ENCODE measurements around the gene SERTAD3. TPM values are rescaled to one million over a fixed set of nuclear protein-coding genes. Genes with fewer than 3 reads are reported as not detected.
A peak's percentile ranks its signal among the peaks of the same experiment; 100 is the strongest.
"Not testable (repeated sequence)": the region's sequence is repeated elsewhere in the genome, so short reads cannot be mapped to it uniquely, and the experiment has no call there.

SERTAD3 gene
- polyA plus RNA-seq, 1 donor: 47.9 TPM

DNA sequence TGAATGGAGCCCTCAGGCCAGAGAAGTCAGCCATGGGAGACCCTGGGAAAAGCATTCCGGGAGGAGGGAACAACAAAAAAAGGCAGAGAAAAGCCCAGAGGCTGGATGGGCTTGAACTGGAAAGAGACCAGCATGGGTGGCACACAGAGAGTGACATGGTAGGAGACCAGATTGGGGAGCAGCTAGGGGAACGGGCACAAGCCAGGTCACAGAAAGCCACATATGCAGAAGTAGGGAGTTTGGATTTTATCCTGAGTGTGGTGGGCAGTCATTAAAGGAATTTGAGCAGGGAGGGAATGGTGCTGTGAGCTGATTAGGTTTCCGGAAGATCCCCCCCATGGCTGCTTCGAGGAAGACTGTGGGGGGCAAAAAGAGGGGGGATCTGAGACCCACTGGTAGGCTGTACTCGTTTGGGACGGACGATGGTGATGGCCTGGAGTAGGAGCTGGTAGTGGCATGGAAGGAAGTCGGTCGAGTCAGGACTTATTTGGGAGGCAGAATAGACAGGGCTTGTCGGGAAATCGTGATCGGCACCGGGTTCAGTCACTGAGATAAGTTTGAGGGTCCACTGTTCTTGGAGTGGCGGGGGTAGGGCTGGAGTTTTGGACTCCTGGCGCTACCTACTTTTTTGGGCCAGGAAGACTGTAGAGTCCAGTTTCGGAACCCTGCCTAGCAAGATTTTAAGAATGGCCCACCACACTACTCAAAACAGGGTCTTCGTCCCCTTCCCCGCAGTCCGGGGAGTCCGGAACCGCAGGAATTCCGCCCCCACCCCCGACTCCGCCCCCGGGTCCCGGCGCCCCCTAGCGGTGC is 19.3 kb downstream of the SERTAD3 start:
- no peak for DNase-seq

DNA sequence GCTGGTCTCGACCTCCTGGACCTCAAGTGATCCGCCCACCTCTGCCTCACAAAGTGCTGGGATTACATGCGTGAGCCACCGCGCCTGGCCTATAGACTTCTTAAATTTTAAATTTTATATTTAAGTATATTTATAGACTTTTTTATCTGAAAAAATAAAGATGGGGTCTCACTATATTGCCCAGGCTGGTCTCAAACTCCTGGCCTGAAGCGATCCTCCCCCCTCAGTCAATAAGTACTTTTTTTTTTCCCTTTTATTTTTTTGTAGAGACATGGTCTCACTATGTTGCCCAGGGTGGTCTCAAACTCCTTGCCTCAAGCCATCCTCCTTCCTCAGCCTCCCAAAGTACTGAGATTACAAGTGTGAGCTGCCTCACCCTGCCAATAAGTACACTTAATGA is 20.2 kb downstream of the SERTAD3 start:
- no peak for DNase-seq

DNA sequence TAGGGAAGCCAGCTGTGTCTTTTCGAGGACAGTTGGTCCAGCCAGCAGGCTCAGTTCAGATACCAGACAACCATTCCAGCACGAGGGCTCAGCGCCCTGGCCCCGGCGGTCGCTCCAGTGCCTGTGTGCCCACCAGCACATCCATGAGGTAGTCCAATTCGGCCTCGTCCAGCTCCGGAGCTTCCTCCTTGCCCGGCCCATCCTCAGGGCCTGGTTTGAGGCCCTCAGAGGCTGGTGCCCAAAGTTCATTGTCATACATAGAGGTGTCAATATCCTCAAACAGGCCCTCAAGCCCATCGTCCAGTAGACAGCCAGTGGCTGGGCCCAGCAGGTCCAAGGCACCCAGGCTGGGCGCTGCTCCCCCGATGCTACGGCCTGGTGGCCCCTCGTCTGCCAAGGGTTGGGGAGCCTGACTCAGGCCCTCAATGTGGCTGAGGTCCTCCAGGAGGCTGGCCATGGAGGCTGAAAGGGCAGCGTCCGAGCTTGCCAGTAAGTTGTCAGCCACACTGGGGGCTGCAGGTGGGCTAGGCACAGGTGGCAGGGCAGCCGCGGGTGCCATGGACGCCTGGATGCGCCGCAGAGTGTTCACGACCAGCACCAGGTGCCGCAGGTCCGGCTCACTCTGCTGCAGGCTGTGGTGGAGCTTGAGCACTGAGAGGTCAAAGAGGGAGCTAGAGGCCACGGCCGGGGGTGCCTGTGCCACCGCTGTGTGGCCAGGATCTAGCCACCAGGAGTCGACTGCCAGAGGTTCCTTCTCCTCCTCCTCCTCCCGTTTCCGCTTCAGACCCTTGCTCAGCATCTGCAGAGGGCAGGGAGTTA is 21.2 kb downstream of the SERTAD3 start:
- no peak for DNase-seq

DNA sequence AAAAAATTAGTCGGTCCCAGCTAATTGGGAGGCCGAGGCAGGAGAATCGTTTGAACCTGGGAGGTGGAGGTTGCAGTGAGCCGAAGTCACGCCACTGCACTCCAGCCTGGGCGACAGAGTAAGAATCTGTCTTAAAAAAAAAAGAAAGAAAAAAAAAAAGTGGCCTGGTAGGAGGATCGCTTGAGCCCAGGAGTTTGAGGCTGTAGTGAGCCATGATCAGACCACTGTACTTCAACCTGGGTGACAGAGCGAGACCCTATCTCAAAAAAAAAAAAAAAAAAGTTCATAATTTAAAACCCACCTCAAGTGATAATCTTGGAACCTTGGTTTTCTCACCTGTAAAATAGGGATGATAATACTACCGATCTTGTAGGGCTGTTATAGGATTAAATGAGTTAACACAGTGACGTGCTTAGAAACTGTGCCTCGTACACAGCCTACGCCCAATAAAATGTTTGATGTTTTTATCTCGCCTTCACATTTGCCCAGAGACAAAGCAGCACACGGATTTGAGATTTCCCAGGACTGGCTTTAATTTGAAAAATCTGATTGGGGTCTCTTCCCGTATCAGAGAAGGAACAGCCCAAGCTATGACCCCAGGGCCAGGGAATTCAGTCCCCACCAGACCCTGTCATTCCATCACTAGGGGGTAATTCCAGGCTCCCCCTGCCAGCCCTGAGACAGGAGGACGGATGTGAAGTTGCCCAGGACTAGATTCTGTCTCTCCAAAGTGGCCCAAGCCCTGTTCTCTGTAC is 22.0 kb downstream of the SERTAD3 start:
- no peak for DNase-seq

DNA sequence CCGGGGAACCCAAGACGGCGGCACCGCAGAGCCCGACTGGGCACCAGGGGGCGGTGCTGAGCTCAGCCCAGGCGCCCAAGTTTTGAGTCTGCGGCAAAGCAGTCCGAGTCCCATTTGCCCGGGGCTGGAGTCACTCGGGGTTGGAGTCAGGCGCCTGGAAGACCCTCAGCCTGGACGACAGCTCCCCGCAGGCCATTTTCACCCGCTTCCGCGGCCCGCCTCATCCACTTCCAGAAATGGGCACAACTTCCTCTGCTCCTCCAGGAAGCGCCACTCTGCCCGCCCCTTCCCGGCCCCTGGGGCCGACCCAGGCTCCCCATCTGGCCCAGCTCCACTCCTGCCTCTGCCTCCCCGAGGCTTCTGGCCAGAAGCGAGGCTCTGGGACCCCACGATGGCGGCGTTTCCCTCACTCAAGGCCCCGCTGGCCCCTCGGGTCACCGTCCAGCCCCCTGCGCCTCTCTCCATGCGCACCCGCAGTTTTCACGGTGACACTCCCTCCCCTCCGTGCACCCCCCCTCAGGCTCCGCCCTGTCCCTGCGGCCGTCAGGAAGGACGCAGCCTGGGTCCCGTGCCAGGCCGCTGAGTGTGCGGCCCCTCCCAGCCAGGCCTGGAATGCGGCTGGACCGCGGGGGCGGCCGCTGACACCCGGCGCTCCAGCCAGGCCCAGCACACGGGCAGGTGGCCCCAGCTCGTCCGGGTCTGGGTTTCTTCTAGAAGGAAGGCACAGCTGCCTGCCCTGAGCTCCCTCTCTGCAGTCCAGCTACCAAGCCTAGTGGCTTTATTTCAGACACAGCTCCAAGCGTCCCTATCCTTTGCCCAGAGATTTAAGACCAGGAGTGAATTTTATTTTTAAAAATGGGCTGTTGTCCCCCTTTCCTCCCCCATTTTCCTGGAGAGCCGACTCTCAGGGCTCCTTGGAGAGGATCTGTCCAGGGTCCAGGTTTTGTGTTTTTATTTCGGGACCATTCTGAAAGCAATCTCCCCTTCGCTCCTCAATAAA is 23.1 kb downstream of the SERTAD3 start:
- DNase-seq: peak; percentile 97

DNA sequence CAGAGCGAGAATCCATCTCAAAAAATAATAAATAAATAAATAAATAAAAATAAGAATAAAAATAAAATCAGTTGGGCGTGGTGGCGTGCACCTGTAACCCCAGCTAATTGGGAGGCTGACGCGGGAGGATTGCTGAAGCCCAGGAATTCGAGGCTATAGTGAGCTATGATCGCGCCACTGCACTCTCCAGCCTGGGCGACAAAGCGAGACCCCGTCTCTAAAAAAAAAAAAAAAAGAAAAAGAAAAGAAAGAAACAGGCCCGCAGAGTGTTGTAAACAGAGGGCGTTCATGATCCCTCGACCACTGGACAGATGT is 23.7 kb downstream of the SERTAD3 start:
- DNase-seq: no peak

DNA sequence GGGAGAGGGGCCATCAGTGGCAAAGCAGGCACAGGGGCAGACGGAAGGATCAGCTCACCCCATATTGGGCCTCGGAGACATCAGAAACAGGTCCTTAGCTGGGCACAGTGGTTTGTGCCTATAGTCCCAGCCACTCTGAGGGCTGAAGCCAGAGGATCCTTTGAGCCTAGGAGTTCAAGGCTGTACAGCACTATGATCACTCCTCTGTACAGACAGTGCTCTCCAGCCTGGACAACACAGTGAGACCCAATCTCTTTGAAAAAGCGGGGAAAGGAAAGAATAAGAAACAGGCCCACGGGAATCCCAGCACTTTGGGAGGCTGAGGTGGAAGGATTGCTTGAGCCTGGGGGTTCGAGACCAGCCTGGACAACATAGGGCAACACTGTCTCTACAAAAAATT is 24.4 kb downstream of the SERTAD3 start:
- no peak for DNase-seq

DNA sequence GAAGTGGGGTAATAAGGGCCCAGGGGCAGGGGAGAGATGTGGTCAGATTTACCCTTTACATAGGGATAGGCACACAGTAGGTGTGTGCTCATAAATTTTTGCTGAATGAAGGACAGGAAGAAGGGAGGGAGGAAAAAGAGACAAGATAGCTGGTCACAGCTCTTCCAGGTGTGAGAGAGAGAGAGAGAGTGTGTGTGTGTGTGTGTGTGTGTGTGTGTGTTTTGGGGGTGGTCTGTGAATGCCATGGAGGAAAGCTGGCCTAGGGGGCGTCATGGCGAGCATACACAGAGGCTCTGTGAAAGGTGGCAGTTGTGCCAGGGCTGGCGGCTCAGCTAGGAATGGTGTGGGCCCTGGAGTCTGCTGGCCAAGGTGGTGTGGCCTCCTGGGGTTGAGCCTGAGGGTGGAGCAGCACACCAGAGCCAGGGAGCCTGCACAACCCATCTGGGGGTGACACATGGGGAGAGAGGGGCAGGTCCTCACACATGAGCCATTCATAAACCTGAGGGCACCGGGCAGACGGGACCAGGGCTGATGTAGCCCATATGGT is 25.0 kb downstream of the SERTAD3 start:
- DNase-seq: no peak

DNA sequence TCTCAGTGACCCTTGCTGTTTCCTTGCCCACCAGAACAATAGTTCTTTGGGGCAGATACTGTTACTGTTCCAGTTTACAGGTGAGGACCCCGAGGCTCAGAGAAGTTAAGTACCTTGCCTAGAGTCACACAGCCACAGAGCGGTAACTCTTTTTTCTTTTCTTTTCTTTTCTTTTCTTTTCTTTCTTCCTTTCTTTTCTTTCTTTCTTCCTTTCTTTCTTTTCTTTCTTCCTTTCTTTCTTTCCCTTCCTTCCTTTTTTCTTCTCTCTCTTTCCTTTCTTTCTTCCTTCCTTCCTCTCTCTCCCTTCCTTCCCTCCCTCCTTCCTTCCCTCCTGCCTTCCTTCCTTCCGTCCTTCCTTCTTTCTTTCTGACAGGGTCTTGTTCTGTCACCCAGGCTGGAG is 26.1 kb downstream of the SERTAD3 start:
- DNase-seq: no peak

DNA sequence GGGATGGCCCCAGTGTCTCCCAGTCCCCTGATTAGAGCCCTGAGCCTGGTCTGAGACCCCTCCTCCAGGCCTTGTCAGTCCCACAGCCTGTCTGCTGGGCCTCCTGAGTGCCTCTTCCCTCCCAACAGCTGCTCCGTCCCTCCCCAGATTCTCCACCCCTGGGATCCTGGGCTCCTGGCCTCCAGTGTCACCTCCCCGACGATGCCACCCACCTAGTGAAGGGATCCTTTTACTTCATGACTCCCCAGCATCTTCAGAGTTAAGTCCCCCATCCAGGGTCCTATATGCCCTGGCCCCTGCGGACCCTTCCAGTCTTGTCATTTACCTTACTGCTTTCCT is 26.5 kb downstream of the SERTAD3 start:
- no peak for DNase-seq

DNA sequence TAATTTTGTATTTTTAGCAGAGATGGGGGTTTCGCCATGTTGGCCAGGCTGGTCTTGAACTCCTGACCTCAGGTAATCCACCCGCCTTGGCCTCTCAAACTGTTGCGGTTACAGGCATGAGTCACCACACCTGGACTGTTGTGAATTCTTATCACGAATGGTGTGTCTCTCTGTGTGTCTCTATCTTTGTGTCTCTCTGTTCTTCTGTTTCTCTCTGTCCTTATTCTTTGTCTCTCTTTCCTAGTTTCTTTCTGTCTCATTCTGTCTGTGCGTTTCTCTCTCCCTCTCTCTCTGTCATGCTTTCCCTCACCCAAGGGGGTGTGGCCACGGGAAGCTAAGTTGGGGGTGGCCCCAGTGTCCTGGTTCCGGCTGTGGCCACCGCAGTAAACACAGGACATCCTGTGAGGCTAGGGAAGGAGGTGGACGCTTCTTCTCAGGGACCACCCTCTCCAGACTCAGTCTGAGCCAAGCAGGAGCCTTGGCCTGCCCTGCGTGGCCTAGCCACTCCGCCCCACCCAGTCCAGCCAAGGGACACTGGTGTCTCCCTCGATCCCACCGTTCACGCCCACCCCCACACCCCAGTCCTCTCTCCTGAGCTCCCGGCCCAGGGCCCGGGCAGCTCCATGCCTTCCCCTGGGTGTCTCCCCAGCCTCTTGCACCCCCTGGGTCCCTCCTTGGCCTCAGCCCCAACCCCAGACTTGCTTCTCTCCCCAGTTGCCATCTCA is 27.1 kb downstream of the SERTAD3 start:
- peak; percentile 78 for DNase-seq

DNA sequence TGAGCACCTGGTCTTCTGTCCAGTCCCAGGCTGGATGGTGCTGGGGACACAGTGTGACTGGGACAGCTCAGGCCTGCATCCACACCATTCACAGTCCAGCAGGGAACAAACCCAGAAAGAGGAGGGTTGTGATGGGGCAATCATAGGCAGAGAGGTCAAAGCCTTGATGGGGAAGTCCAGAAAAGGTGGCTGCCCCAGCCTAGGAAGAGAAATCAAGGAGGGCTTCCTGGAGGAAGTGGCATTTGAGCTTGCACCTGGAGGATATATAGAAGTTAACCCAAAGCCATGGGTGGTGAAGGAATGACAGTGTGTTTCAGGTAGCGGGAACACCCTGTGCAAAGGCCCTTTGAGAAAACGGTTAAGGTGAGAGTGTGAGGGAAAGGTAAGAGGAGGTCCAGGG is 28.4 kb downstream of the SERTAD3 start:
- DNase-seq: no peak

DNA sequence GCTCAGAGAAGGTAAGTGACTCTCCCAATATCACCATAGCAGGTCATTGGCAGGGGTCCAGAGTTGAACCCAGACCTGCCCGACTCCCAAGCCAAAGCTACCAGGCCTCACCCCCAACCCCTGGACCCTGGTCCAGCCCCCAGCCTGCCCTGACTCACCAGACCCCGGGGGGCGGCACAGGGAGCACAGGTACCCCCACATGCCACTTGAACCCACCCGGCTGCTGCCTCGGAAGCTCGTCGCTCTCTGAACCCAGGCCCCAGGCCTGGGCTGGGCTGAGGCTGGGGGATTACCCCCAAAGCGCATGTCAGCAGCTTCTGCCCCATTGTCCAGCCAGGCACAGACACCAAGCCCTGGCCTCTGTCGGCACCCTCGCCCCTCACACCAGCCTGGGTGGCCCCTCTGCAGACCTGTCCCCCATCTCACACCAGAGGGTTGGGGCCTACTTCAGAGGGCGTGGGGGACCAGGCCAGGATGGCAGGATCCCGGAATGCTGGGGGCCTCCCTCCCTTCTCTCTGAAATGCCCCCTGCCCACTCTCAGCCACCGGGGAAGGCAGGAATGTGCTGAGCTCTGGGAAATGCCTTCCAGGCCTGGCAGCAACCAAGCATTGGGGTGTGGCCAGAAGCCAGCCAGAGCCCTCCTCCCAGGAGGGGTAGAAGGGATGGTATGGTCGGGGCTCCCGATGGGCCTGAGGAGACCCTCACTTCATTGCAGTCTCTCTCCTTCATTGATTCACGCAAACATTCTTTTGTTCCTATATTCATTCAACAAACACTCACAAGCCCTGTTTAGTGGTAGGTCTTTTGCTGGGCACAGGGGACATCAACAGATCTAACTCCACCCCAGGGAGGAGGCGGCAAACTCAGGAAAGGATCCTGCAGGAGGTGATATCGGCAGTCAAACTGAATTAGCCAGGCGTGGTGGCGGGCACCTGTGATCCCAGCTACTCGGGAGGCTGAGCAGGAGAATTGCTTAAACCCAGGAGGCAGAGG is 29.3 kb downstream of the SERTAD3 start:
- DNase-seq: no peak

DNA sequence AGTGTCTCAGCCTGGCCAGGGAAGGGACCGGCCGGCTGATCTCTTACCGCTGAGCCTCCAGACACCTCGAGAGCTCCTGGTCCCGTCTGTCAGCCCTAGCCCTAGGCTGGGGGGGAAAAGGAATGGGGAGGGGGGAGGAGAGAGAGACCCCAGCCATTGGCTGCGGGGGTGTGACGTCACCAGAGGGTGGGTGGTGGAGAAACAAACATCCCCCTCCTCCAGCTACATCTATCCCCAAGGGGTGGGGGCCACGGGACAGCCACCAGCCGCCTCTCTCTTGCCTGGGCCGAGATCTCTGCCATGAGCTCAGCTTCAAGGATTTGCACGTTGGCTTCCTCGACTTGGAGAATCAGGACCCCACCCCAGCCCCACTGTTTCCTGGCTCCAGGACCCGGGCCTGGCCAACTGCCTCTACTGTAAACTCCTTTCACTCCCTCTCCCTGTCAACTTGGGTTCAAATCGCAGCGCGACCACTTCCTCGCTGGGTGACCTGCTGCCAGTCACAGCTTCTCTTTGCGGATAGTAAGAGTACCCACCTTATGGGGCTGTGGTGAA is 30.8 kb downstream of the SERTAD3 start, which contains the start of gene PRX:
TSS of gene PRX (minus strand) at position 88 of the 555 bp plus-strand sequence. CDS start 5,446 bp downstream, outside the sequence.
- DNase-seq: peak; percentile 61

DNA sequence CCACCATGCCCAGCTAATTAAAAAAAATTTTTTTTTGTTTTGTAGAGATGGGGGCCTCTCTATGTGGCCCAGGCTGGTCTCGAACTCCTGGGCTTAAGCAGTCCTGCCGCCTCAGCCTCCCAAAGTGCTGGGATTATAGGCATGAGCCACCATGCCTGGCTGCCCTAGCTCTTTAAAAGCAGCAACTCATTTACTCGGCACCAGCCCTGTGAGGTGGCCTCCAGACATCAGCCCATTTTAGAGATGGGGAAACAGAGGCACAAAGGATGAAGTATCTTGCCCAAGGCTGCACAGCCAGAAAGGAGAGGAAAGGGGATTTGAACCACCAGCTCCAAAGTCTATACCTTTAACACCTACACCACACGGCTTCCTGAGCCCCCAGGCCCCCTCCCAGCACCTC is 31.3 kb downstream of the SERTAD3 start:
- DNase-seq: no peak

DNA sequence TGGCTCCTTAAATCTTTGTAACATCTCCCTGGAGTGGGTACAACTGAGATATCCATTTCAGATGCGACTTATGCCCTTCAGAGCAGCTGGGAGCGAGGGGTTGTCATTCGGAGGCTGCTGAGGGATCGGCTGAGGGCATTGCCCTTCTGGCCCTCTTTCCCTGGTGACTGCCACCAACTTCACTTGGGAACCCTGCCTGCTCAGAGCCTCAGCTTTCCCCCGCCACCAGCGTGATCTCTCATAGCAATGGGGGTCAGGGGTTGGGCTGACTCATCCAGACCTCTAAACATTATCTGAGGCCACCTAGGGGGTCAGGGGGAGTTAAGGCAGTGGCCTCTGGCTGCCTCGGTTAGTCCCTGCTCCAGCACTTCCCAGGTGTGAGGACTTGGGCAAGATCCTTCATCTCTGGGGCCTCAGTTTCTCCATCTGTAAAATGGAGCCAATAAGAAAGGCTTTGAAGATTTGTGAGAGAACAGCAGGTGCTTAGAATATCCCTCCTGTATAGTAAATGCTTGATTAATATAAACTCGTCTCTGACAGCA is 32.1 kb downstream of the SERTAD3 start:
- DNase-seq: no peak

DNA sequence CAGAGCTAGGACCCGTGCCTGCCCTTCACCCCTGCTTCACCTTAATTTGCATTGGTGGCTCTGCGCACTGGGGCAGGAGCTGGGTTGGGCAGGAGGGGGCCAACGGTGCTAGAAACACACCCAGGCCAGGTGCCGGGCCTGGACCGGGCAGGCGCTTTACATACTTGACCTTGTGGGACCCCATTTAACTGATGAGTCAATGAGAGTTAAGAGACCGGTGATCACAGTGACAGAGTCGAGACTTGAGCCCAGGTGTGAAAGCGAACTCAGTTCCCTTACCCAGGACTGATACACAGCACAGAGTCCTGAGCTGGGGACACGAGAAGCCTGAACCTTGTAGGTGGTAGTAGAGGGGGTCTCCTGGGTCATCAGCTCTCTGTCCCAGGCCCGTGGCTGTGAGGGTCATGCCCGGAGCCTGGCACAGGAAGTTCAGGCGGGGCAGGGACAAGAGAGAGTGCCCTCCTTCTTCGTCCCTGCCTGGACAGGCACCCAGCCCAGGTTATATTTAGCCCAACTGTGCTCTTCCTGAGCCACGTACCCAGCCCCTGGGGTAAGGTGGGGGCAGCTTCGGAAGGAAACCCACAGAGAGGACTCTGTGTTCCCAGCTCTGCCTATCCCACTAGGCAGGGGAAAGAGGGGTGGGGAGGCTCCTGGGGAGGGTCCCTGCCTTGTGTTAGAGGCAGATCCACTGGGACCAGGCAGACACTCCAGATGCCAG is 32.9 kb downstream of the SERTAD3 start:
- DNase-seq: no peak

DNA sequence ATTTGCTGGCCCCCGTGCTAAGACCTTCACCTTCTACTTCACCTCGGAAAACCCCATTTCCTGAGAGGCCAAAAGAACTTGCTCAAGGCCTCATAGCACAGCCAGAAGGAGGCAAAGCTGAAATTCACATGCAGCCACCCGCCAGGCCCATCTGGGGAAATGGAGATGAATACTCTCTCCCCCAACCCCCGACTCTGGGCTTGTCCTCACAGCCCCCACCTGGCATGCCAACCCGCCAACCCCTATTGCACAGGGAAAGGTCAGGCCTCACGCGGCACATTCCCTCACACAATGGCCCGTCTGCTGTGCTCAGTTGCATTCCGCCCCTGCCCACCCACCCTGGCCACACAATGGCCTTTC is 34.1 kb downstream of the SERTAD3 start:
- DNase-seq: no peak

DNA sequence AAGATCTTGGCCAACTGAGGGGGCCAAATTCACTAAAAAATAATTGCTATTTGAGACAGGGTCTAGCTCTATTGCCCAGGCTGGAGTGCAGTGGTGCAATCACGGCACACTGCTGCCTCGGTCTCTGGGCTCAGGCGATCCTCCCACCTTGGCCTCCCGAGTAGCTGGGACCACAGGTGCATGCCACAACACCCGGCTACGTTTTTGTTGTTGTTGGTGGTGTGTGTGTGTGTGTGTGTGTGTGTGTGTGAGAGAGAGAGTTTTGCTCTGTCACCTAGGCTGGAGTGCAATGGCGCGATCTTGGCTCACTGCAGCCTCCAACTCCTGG is 35.6 kb downstream of the SERTAD3 start:
- not testable (repeated sequence) for DNase-seq
